Measurements from ENCODE around the gene GABPA.

The GABPA gene

DNA sequence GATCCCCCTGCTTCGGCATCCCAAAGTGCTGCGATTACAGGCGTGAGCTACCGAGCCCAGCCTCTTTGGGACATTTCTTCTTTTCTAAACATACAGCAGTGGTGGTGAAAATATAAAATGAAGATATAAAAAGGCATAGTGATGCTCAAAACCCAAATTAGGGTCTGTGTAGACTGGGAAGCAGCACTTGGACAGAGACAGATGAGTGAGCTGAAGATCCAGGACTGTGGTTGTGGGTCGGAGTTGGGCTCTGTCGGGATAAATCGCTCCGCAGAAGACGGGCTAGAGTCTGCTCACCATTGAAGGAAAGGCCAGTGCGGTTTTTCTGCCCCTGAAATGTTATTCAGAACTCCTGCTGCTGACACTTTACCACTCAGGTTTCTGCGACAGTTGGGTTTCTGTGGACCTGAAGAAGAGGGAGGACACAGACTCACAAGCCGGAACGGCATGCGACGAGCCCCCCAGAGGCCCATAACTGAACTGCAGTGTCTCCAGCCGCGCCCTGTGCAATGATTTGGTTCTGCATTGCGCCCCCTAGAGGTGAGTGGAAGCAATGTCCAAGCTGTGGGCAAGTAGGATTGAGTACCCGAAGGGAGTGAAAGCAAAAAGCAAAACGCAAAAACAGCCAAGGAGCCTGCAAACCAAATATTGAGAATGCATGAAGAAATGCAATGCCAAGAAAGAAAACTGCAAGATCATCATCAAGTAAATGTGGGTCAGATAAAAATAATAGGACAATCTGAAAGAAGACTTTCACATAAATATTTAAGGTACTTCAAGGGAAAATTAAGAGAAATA is 66.6 kb downstream of the GABPA start:
- peak; percentile 77 to 82 (median 80) for DNase-seq (ENCODE audit: low read depth in 4 of 4, low spot score in 1 of 4)

- DNase-seq (ENCODE audit: low read depth in 4 of 4, low spot score in 1 of 4): no peak
Observed at GRCh38 chr21:25806060-25806459, 71.3 kb downstream of the GABPA start.

- DNase-seq (ENCODE audit: low read depth in 4 of 4, low spot score in 1 of 4): no peak
Observed at GRCh38 chr21:25807191-25807590, 72.4 kb downstream of the GABPA start.

- no peak for DNase-seq (ENCODE audit: low read depth in 4 of 4, low spot score in 1 of 4)
Observed at GRCh38 chr21:25809013-25809412, 74.2 kb downstream of the GABPA start.

- no peak for DNase-seq (ENCODE audit: low read depth in 4 of 4, low spot score in 1 of 4)
Observed at GRCh38 chr21:25811186-25811585, 76.4 kb downstream of the GABPA start.

DNA sequence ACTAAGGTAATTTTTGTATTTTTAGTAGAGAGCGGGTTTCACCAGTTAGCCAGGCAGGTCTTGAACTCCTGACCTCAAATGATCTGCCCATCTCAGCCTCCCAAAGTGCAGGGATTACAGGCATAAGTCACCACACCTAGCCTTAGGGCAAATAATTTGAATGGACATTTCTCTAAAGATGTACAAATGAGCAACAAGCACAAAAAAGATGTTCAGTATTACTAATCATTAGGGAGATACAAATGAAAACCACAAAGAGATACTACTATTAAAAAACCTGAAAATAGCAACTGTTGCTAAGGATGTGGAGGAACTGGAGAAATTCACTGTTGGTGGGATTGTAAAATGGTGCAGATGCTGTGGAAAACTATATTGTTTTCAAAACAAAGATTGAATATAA is 79.1 kb downstream of the GABPA start:
- DNase-seq (ENCODE audit: low read depth in 4 of 4, low spot score in 1 of 4): no peak

- DNase-seq (ENCODE audit: low read depth in 4 of 4, low spot score in 1 of 4): no peak
Observed at GRCh38 chr21:25818121-25818520, 83.3 kb downstream of the GABPA start.

DNA sequence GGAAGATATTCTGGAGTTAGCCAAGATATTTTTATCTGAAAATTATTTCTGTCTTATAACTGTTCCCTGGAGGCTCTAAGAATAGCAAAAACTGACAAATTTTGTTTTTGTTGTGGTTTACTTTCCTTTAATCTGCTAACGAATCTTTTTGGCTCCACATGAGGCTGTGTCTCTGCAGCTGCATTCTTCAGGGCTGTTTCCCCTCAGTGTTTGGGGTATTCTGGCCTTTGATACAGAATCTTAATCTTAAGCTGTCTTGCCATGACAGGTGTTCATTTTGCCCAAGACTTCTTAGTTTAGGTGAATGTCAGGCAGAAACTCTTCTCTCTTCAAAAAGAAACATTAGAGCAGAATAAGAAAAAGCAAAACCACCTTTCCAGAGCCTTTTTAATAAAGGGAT is 83.8 kb downstream of the GABPA start:
- DNase-seq (ENCODE audit: low read depth in 4 of 4, low spot score in 1 of 4): no peak
